GM12891 (cell line): Measurements from ENCODE around the gene OBP2A.

ENCODE experiments used
- POLR2A ChIP-seq: IDR thresholded peaks from 2 replicates; pipeline ENCODE4 v1.6.1; 2011; ENCODE audit warnings: low read depth, low read length, control low read depth
- POLR2AphosphoS5 ChIP-seq: IDR thresholded peaks from 2 replicates; pipeline ENCODE4 v1.6.1; 2011; ENCODE audit warnings: low read depth, low read length, control low read depth
- POU2F2 ChIP-seq: IDR thresholded peaks from 2 replicates; pipeline ENCODE4 v1.6.1; 2011; ENCODE audit warnings: low read depth, mild to moderate bottlenecking, control low read depth, low read length, moderate library complexity
- SPI1 ChIP-seq: IDR thresholded peaks from 2 replicates; pipeline ENCODE4 v1.6.1; 2011; ENCODE audit warnings: low read depth, low read length, control low read depth
- TAF1 ChIP-seq: IDR thresholded peaks from 2 replicates; pipeline ENCODE4 v1.6.1; 2011; ENCODE audit warnings: low read depth, low read length, control low read depth

GRCh38 chr9:135552021-135552697, 6.2 kb downstream of the OBP2A start:
- TF ChIP-seq POLR2A (no peak), SPI1 (no peak), POLR2AphosphoS5 (no peak), TAF1 (no peak), POU2F2 (no peak)
